NCI-H128 (cell line): Measurements from ENCODE around the gene TNFSF12.

ENCODE experiments used
- DNase-seq: peaks from one replicate; lab custom pipeline; 2025; ENCODE audit not compliant: unreplicated experiment; lab: John Stamatoyannopoulos, UW

Gene TNFSF12

DNA sequence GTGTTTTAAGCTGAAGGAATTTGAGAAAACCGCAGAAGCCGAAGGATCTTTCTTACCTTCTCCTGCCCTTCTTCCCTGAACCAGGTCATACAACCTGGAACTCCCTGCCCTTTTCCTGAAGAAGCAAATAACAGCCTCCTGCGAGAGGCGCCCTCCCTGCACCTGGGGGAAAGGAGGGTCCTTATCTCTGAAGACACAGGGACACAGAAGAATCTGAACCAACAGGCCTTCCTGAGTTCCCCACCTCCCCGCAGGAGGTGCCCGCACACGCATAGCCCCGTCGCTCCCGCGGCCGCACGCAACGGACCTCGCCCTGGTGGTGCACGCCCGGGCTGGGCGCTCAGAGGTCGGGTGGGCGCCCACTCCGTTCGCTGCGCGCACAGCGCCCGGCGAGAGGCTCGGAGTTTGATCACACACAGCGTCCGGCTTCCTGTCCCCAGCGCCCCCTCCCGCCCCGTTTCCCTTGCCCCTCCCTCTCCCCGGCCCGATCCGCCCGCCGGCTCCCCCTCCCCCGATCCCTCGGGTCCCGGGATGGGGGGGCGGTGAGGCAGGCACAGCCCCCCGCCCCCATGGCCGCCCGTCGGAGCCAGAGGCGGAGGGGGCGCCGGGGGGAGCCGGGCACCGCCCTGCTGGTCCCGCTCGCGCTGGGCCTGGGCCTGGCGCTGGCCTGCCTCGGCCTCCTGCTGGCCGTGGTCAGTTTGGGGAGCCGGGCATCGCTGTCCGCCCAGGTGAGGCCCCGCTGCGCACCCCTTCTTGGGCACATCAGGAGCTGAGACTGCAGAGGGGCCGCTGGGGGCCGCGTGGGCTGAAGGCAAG, at the start of gene TNFSF12:
Gene TNFSF12 (plus strand): TSS at position 474 of the 816 bp plus-strand sequence. CDS start 96 bp downstream, at position 570.
- no peak for DNase-seq

DNA sequence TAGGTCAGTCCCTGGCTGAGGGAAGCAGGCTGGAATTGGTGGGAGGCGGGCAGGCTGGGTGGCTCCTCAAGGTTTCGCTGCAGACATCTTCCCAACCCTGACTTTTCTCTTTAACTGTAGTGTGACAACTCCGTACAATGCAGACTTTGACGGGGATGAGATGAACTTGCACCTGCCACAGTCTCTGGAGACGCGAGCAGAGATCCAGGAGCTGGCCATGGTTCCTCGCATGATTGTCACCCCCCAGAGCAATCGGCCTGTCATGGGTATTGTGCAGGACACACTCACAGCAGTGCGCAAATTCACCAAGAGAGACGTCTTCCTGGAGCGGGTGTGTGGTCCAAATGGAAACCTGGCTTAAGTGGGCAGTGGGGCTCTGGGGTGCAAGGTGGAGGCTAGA, 49.7 kb upstream of the TNFSF12 start:
- no peak for DNase-seq

DNA sequence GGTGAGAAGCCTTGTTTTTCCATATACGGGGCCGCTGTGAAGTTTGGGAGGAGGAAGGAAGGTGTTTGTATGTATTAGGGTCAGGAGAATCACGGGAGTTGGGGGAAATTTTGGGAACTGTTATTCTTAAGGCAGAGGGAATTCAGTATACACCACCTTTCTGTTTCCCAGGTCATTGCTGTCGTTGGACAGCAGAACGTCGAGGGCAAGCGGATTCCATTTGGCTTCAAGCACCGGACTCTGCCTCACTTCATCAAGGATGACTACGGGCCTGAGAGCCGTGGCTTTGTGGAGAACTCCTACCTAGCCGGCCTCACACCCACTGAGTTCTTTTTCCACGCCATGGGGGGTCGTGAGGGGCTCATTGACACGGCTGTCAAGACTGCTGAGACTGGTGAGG, 47.1 kb upstream of the TNFSF12 start:
- DNase-seq: no peak

DNA sequence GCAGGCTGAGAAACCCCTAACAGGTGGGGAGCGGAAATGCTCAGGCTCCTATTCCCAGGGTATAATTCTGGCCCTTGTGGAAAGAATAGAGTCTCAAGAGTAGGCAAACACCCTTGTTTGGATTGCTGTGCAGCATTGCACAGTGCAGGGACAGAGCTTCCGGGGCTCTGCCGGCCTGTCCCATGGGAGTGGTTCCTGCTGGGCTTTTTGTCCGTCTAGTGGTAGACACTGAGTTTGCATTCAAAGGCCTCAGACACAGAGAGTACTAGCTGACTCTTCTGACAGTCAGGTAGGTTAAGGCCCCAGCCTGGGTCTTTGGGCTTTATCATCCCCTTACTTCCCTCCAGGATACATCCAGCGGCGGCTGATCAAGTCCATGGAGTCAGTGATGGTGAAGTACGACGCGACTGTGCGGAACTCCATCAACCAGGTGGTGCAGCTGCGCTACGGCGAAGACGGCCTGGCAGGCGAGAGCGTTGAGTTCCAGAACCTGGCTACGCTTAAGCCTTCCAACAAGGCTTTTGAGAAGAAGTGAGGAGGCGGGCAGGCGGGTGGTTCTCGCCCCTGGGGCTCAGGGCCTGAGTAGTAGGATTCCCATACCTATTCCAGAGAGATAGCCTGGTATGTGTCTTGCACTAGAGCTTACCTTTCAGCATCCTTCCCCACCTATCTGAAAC, 46.5 kb upstream of the TNFSF12 start:
- DNase-seq: no peak

- DNase-seq: no peak
These were observed 45.9 kb upstream of the TNFSF12 start for GRCh38 chr17:7502987-7503386.

DNA sequence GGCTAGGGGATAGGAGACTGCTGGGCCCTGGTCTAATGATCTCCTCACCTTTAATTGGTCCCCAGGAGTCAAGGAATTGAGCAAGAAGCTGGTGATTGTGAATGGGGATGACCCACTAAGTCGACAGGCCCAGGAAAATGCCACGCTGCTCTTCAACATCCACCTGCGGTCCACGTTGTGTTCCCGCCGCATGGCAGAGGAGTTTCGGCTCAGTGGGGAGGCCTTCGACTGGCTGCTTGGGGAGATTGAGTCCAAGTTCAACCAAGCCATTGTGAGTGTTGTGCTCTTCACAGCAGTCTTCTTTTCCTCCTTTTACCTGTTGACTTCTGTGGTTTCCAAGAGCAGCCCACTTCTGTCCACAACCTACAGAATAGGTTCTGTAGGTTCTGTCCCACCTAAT, 45.3 kb upstream of the TNFSF12 start:
- DNase-seq: no peak

DNA sequence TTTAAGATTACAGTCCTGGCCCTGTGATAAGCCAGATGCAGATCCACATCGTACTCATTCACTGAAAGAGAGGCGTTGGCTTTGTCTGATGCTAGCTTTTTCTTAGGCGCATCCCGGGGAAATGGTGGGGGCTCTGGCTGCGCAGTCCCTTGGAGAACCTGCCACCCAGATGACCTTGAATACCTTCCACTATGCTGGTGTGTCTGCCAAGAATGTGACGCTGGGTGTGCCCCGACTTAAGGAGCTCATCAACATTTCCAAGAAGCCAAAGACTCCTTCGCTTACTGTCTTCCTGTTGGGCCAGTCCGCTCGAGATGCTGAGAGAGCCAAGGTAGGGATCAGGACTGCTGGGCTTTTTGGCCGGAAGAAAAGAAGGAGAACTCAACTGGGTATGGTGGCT, 40.7 kb upstream of the TNFSF12 start:
- no peak for DNase-seq

- DNase-seq: no peak
These were observed 40.0 kb upstream of the TNFSF12 start for GRCh38 chr17:7508846-7509245.

DNA sequence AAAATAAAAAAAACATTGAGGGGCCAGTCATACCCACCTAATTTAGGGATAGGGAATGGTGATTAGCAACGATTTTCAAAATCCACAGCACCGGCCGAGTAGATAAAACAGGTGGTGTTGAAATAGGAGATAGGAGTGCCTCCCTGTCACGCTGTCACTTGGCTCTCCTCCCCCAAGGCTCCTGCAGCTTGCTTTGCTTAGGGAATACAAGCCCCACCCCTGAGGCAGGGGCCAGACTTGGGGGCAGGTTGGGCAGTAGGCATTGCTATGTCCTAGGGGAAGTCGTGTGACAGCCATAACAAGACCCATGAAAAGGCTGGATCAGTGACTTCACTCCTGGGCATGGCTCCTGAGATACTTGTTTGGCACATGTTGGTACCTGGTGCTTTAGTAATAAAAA, 38.9 kb upstream of the TNFSF12 start:
- no peak for DNase-seq

GRCh38 chr17:7511108-7511507, 37.8 kb upstream of the TNFSF12 start:
- DNase-seq: no peak

DNA sequence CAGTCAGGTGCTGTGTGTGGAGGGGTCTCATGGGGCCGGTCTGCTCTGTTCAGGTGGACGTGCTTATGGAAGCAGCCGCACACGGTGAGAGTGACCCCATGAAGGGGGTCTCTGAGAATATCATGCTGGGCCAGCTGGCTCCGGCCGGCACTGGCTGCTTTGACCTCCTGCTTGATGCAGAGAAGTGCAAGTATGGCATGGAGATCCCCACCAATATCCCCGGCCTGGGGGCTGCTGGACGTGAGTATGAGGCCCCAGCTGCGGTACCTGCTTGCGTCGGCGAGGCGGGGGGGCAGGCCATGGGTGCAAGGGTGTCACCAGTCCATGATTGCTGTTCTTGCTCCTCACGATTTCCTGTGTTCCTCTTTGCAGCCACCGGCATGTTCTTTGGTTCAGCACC, 36.8 kb upstream of the TNFSF12 start:
- DNase-seq: no peak

- no peak for DNase-seq
These were observed 35.9 kb upstream of the TNFSF12 start for GRCh38 chr17:7512824-7513540.

DNA sequence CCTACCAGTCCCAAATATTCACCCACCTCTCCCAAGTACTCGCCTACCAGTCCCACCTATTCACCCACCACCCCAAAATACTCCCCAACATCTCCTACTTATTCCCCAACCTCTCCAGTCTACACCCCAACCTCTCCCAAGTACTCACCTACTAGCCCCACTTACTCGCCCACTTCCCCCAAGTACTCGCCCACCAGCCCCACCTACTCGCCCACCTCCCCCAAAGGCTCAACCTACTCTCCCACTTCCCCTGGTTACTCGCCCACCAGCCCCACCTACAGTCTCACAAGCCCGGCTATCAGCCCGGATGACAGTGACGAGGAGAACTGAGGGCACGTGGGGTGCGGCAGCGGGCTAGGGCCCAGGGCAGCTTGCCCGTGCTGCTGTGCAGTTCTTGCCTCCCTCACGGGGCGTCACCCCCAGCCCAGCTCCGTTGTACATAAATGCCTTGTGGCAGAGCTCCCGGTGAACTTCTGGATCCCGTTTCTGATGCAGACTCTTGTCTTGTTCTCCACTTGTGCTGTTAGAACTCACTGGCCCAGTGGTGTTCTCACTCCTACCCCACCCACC, 34.9 kb upstream of the TNFSF12 start:
- no peak for DNase-seq

- no peak for DNase-seq
These were observed 32.8 kb upstream of the TNFSF12 start for GRCh38 chr17:7515911-7516610.

- DNase-seq: no peak
These were observed 25.8 kb upstream of the TNFSF12 start for GRCh38 chr17:7523033-7523432.

DNA sequence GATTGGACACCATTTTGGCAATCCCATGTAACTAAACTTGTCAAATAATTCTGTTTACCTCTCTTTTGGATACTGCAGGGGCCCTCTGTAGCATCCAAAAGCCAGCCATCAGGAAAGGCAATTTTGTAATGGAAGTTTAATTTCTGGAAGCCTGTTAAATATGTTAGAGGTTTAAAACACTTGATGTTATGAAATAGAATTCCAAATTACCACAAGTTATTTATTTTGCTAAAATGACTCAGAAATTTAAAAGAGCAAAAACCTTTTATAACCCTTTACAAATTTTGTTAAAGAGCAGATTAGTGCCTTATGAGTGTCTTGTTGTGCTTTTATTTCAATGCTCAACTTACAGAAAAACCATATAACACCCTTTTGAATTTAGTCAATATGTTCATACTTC, 20.0 kb upstream of the TNFSF12 start:
- DNase-seq: no peak

- no peak for DNase-seq
These were observed 18.6 kb upstream of the TNFSF12 start for GRCh38 chr17:7530023-7530900.

DNA sequence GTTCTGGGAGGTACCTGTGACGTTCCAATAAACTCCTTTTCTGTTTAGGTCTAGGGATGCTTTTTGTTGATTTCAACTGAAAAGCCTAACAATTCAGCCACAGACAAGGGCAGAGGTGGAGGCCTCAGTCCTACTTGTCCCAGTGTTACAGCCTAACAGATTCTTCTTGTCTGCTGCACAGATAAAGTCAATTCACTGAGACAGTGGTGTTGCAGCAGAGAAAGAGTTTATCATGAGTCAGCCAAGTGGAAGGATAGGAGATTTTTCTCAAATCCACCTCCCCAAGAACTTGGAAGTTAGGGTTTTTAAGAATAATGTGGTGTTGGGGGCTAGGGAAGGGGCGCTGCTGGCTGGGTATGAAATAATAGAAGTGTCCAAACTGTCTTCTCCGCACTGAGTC, 10.8 kb upstream of the TNFSF12 start:
- no peak for DNase-seq

DNA sequence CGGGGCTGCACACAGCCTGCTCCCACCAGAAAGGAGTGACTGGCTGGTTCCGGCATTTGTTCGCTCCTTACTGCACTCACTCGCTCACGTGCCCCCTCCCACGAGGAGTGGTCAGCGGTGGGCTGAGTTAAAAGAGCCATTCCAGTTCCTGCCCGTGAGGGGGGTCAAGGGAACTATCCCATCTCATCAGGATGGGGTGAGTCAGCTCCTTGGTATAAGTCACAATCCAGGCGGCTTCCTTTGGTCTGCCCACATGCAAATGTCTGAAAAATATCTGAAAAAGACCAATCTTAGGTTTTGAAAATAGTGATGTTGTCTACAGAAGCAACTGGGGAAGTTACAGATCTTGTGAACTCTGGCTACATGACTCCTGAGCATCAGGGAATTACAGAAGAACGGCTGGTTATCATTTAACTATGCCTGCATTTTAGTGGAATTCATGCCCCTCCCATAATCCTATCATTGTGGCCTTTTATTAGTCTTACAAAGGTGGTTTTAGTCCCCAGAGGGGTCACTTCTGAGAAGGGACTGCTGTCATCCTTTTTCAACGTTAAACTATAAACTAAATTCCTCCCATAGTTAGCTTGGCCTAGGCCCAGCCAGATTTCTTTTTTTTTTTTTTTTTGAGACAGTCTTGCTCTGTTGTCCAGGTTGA, 9.8 kb upstream of the TNFSF12 start:
- DNase-seq: no peak
